Subcutaneous abdominal adipose tissue (tissue), 5 donors: Measurements from ENCODE around the gene KLK14.

Experiments used
- H3K27ac ChIP-seq: one replicate; pipeline ENCODE4 v1.7.0; 2013; ENCODE audit warnings: low read depth, mild to moderate bottlenecking, inconsistent platforms, low read length, moderate library complexity
- H3K27me3 ChIP-seq, 5 donors: one replicate each; pipeline ENCODE4 v1.7.0; 2013; ENCODE audit warnings: low read length in 5 of 5, inconsistent platforms in 1 of 5; ENCODE audit not compliant: control insufficient read depth in 5 of 5, insufficient read depth in 4 of 5
- H3K36me3 ChIP-seq, 5 donors: one replicate each; pipeline ENCODE4 v1.7.0; 2013; ENCODE audit warnings: low read length in 5 of 5; ENCODE audit not compliant: control insufficient read depth in 5 of 5, insufficient read depth in 5 of 5
- H3K4me1 ChIP-seq, 5 donors: one replicate each; pipeline ENCODE4 v1.7.0; 2013; ENCODE audit warnings: low read length in 5 of 5, mild to moderate bottlenecking in 3 of 5, moderate library complexity in 1 of 5; ENCODE audit not compliant: control insufficient read depth in 5 of 5, insufficient read depth in 5 of 5
- H3K4me3 ChIP-seq, 5 donors: one replicate each; pipeline ENCODE4 v1.7.0; 2013; ENCODE audit warnings: low read length in 5 of 5, low read depth in 1 of 5
- H3K9ac ChIP-seq, 5 donors: one replicate each; pipeline ENCODE4 v1.7.0; 2013; ENCODE audit warnings: low read length in 5 of 5, mild to moderate bottlenecking in 4 of 5, moderate library complexity in 3 of 5
- H3K9me3 ChIP-seq, 5 donors: one replicate each; pipeline ENCODE4 v1.7.0; 2013; ENCODE audit warnings: low read length in 5 of 5; ENCODE audit not compliant: control insufficient read depth in 5 of 5
- donor health status: healthy.
- donor health status: healthy.
- donor health status: healthy.
- donor health status: healthy.
- donor health status: healthy.

KLK14 gene

DNA sequence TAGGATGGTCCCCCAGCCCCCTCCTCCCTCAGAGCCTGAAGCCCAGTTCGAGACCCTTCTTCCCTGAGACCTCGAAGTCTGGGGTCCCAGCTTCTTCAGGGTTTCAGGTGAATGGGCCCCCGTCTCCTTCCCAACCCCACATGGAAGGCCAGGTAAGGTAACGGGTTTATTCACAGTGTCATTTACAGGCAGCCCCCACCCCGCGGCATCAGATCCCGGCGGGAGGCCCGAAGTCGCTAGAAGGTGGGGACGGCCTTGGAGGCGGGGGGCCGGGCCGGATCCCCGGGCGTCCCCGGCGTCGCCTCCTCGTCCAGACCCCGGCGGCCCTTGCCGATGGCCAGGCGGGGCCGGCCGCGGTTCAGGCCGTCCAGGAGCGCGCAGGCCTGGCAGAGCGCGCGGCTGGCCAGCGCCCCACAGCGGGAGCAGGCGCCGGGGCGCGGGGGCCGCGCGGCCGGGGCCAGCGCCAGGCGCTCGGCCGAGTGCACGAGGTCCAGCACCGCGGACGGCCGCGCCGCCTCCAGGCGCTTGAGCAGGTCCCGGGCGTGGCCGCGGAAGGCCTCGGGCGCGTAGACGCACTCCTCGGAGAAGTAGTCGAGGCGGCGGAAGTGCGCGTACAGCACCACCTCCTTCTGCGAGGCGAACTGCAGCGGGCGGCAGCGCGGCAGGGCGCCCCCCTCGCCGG, 15.8 kb upstream of the KLK14 start:
- Histone ChIP-seq H3K27me3 (no peaks in the 10 kb centered on the region), H3K9me3 (no peaks in the 10 kb centered on the region), H3K9ac (no peak overlapping the region), H3K27ac (no peak overlapping the region), H3K4me1 (peaks cover 0 to 34% (median 28%) of the 10 kb centered on the region in 5 donors), H3K36me3 (peaks cover 3 to 39% (median 23%) of the 10 kb centered on the region in 5 donors), H3K4me3 (peak overlapping the region in 2 of 5 donors; percentile 14 to 41)

DNA sequence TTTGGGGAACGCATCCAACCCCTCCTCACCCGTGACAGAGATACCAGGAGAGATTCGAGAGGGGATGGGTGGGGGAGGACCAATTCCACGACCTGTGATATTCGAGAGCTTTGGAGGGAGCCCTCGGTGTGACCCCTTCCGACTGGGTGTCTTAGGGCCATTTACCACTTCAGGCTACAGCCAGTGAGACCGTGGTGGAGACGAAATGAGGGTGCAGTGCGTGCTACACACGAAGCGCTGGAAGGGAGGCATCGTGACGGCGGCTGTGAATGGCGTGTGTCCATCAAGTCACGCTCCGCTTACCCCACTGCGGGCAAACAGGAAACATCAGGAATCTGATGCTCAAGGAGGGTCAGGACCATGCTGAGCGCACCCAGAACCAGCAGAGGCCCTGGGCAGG, 15.1 kb upstream of the KLK14 start:
- Histone ChIP-seq H3K4me3 (no peak overlapping the region), H3K4me1 (peaks cover 0 to 29% (median 26%) of the 10 kb centered on the region in 5 donors), H3K9ac (no peak overlapping the region), H3K9me3 (no peaks in the 10 kb centered on the region), H3K36me3 (peaks cover under 1 to 35% (median 21%) of the 10 kb centered on the region in 5 donors), H3K27ac (no peak overlapping the region), H3K27me3 (no peaks in the 10 kb centered on the region)

DNA sequence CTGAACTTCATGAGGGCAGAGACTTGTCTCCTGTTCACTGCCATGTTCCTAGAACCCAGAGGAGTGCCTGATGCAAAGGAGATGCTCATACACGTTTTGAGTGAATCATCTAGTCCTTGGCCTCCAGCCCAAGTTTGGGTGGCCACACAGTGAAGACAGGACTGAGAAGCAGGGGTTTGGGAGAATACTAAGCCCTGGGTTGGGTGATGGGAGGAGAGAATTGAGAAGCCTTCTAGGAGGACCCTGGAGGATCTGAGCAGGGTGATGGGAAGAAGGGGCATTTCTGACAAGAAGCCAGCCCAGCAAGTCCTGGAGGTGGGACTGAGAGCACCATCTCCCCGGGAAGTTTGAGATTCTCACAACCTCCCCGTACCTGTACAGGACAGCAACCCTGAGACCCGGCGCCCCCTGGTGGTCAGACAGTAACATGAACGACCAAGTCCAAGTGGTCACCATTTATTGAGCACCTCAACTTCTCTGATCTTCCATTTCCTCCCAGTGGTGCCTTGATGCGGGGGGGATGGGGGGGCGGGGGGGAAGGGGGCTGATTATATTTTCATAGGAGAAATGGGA, 14.6 kb upstream of the KLK14 start:
- Histone ChIP-seq H3K27me3 (no peaks in the 10 kb centered on the region), H3K4me1 (peaks cover 0 to 29% (median 26%) of the 10 kb centered on the region in 5 donors), H3K4me3 (no peak overlapping the region), H3K9ac (no peak overlapping the region), H3K36me3 (peaks cover 0 to 29% (median 16%) of the 10 kb centered on the region in 5 donors), H3K27ac (no peak overlapping the region), H3K9me3 (no peaks in the 10 kb centered on the region)

DNA sequence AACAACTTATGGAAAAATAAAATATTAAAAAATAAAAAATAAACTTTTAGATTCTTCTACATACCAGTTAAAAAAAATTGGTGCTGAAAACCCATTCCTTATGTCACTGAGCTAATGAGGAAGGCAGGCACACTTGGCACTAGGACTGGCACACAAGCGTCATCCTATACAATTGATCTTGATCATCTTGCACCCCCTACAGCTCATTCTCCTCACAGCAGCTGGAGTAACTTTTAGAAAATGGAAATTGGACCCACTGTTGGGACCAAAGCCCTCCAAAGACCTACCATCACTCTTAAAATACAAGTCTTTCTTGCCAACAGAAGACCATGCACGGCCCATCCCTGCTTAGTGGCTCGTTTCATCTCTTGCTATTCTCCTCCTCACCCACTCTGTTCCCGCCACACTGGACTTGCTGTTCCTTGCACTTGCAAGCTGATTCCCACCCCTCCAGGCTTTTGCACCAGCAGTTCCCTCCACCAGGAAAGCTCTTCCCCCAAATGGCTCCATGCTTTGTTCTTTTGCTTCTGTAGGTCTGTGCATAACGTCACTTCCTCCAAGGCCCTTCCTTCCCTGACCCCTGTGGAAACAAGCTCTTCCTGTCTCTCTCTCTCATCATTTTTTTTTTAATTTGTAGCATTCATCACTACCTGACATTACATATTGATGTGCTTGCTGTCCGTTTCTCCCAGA, 13.9 kb upstream of the KLK14 start:
- Histone ChIP-seq H3K27ac (no peak overlapping the region), H3K27me3 (no peaks in the 10 kb centered on the region), H3K36me3 (peaks cover 0 to 26% (median 14%) of the 10 kb centered on the region in 5 donors), H3K9ac (no peak overlapping the region), H3K4me3 (no peak overlapping the region), H3K4me1 (peaks cover 0 to 29% (median 26%) of the 10 kb centered on the region in 5 donors), H3K9me3 (no peaks in the 10 kb centered on the region)

DNA sequence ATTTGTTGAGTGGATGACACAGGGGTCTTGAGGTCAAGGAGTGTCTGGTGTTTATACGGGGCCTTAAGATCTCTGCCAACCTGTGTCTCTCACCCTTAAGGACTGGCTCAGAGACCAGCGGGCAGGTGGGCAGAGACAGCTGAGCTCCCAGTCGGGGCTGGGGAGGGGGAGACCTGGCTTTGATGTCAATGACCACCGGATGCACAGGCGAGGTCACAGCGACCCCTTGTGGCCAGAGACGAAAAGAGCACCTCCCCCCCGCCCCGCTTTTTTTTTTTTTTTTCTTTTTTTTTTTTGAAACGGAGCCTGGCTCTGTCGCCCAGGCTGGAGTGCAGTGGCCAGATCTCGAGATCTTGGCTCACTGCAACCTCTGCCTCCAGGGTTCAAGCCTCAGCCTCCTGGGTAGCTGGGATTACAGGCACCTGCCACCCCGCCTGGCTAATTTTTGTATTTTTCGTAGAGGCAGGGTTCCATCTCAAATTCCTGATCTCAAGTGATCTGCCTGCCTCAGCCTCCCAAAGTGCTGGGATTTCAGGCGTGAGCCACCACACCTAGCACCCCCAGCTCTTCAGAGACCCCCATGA, 12.1 kb upstream of the KLK14 start:
- Histone ChIP-seq H3K9ac (no peak overlapping the region), H3K4me1 (peaks cover 0 to 20% (median 11%) of the 10 kb centered on the region in 5 donors), H3K27ac (no peak overlapping the region), H3K36me3 (peaks cover 0 to 16% (median 10%) of the 10 kb centered on the region in 5 donors), H3K27me3 (no peaks in the 10 kb centered on the region), H3K4me3 (no peak overlapping the region), H3K9me3 (no peaks in the 10 kb centered on the region)

DNA sequence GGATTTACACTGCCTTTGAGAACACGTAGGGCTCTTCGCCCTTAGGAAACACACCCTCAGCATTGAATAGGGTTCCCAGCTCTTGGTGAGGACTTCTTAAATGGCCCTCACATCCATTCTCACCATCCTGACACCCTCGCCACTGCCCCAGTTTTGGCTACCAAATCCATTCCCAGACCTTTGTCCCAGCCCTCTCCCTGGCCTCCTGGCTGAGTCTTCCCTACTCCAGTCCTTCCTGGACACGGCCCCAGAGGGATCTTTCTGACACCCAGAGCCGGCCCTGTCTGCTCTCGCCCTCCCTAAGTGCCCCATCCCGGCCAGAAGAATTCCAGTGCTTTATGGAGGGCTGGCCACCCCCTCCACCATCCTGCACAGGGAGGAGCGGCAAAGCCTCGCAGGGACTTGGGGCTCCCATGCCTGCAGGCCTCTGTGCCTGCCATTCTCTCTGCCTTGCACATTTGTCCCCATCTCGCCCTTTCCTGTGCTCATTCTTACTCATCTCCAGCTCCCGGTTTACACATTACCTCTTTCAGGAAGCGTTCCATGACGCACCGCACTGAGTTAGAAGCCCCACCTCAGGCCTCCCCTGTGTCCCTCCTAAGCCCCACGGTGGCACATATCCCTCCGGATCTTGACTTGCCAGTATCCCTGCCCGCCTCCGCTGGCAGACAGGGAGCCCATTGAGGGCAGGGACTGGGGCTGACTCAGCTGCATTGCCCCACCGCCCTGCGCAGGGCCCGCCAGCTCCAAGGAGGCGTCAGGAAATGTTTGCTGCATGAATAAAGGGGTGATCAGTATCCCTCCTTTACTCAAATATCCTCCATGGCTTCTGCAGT, 11.0 kb upstream of the KLK14 start:
- Histone ChIP-seq H3K4me3 (no peak overlapping the region), H3K9me3 (no peaks in the 10 kb centered on the region), H3K9ac (no peak overlapping the region), H3K36me3 (peaks cover 0 to 10% (median 6%) of the 10 kb centered on the region in 5 donors), H3K27me3 (peaks cover 0 to 6% (median 0%) of the 10 kb centered on the region in 5 donors), H3K4me1 (peaks cover 0 to 10% (median 3%) of the 10 kb centered on the region in 5 donors), H3K27ac (no peak overlapping the region)

DNA sequence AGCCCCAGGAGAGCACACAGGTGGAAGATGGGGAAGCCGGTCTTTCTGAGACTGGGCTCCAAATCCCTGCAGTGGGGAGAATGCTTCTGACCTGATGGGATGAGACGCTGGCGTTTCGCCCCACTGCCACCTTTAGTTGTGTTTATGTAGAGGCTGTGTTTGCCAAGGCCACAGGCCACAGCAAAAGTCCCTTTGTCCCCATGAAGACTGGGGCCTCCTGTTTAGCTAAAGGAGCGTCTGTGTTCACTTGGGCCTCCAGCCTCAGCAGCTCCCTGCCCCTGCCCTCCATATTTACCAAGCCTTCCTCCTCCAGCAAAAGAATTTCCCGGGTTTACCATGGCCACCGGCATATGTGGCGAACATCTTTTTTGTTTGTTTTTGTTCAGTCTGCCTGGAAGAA, 10.4 kb upstream of the KLK14 start:
- H3K9ac ChIP-seq = peak overlapping the region in 1 of 5 donors; percentile 5
- peaks cover 0 to 6% (median 0%) of the 10 kb centered on the region in 5 donors for H3K27me3 ChIP-seq
- H3K4me3 ChIP-seq = no peak overlapping the region
- no peak overlapping the region for H3K27ac ChIP-seq
- H3K36me3 ChIP-seq = peaks cover 0 to 7% (median 5%) of the 10 kb centered on the region in 5 donors
- H3K9me3 ChIP-seq = no peaks in the 10 kb centered on the region
- H3K4me1 ChIP-seq = peaks cover 0 to 8% (median 2%) of the 10 kb centered on the region in 5 donors

DNA sequence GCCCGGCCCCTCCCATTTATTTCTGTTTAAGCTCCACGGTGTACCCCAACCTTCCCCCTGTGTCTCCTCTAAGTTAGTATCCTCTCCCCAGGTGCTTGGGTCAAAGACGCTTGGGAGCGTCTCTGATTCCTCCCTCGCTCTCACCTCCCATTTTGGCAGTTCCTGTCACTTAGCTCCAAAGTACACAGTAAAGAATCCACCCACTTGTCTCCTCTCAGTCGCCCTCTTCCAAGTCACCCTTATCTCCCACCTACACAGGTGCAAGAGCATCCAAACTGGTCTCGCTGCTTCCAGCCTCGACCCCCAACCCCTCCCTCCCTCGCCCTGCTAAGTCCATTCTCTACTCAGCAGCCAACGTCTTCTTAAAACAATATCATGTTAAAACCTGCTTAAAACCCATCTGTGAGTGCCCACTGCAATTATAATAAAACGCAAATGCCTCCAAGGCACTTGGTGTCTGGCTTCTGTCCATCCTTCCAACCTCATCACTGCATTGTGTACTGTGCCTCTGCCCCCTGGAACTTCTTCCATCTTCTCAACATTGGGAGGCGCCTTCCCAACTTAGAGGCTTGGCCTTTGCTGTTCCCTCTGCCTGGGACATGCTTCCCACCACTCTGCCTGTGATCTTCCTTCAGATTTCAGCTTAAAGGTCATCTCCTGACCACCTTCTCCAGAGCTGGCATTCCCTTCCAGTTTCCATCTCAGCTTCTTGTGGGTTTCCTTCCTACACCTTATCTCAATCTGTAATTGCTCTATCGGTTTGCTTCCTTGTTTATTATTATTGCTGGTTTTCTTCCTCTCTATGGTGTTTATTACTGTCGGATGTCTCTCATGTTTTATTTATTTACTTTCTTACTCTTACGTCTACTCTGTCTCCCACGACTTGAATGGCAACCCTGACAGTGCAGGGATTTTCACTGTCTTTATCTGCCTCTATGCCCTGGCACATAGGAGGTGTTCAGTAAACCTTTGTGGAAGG, 9.5 kb upstream of the KLK14 start:
- Histone ChIP-seq H3K36me3 (peaks cover 0 to 2% (median 0%) of the 10 kb centered on the region in 5 donors), H3K27me3 (peaks cover 0 to 6% (median 0%) of the 10 kb centered on the region in 5 donors)

More for the DNA sequence above, 9.5 kb upstream of the KLK14 start:
- Histone ChIP-seq H3K4me3 (no peak overlapping the region), H3K9ac (peak overlapping the region in 1 of 5 donors; percentile 5), H3K27ac (no peak overlapping the region), H3K4me1 (peaks cover 0 to 6% (median 0%) of the 10 kb centered on the region in 5 donors), H3K9me3 (no peaks in the 10 kb centered on the region)
